HTR-8/SVneo (cell line): ENCODE results near the gene ENC1.

Source experiments
- DNase-seq: peaks from one replicate; pipeline ENCODE4 v3.0.0; 2011; ENCODE audit warnings: low spot score, mixed read lengths; ENCODE audit not compliant: insufficient read length
- FAIRE-seq: peaks from 2 replicates; lab custom pipeline; 2011; peaks lifted over from hg19 to GRCh38; lab: Jason Lieb, UNC

Gene ENC1

GRCh38 chr5:74659172-74659571, 18.6 kb upstream of the ENC1 start:
- no peak for FAIRE-seq
- DNase-seq = no peak

- FAIRE-seq (no peak), DNase-seq (no peak)
Measured at GRCh38 chr5:74657165-74657564, 16.6 kb upstream of the ENC1 start.

GRCh38 chr5:74655716-74656115, 15.2 kb upstream of the ENC1 start:
- FAIRE-seq (no peak), DNase-seq (no peak)

- DNase-seq = no peak
- FAIRE-seq = no peak
Measured at GRCh38 chr5:74655206-74655605, 14.7 kb upstream of the ENC1 start.

GRCh38 chr5:74653991-74654390, 13.5 kb upstream of the ENC1 start:
- DNase-seq (no peak), FAIRE-seq (no peak)

GRCh38 chr5:74652576-74652975, 12.0 kb upstream of the ENC1 start:
- FAIRE-seq (no peak), DNase-seq (no peak)

- DNase-seq (no peak), FAIRE-seq (no peak)
Measured at GRCh38 chr5:74651710-74652109, 11.2 kb upstream of the ENC1 start.

- no peak for DNase-seq
- FAIRE-seq = no peak
Measured at GRCh38 chr5:74649421-74649973, 9.0 kb upstream of the ENC1 start.

GRCh38 chr5:74648835-74649293, 8.3 kb upstream of the ENC1 start:
- FAIRE-seq = no peak
- DNase-seq = no peak

GRCh38 chr5:74647096-74647495, 6.6 kb upstream of the ENC1 start:
- FAIRE-seq = no peak
- DNase-seq = no peak

- DNase-seq = peak; percentile 62
- peak; percentile 40 for FAIRE-seq
Measured at GRCh38 chr5:74643111-74643562, 2.6 kb upstream of the ENC1 start.

- FAIRE-seq = no peak
- no peak for DNase-seq
Measured at GRCh38 chr5:74642543-74642863, 2.0 kb upstream of the ENC1 start.

GRCh38 chr5:74641735-74642542, 1.4 kb upstream of the ENC1 start:
- no peak for FAIRE-seq
- DNase-seq = peak; percentile 40

- FAIRE-seq (no peak), DNase-seq (peak; percentile 42)
Measured at GRCh38 chr5:74640954-74641734, 616 bp upstream of the ENC1 start.

GRCh38 chr5:74639807-74640449, 600 bp downstream of the ENC1 start:
- FAIRE-seq (no peak), DNase-seq (no peak)

- DNase-seq = no peak
- no peak for FAIRE-seq
Measured at GRCh38 chr5:74638970-74639806, 1.3 kb downstream of the ENC1 start.

GRCh38 chr5:74638544-74638969, 2.0 kb downstream of the ENC1 start:
- no peak for DNase-seq

GRCh38 chr5:74636552-74636951, 4.0 kb downstream of the ENC1 start:
- FAIRE-seq (no peak), DNase-seq (no peak)

More at GRCh38 chr5:74638544-74638969, 2.0 kb downstream of the ENC1 start:
- no peak for FAIRE-seq

GRCh38 chr5:74636149-74636548, 4.4 kb downstream of the ENC1 start:
- DNase-seq (no peak), FAIRE-seq (no peak)
